Measurements from ENCODE around the gene UBL4B.

DNA sequence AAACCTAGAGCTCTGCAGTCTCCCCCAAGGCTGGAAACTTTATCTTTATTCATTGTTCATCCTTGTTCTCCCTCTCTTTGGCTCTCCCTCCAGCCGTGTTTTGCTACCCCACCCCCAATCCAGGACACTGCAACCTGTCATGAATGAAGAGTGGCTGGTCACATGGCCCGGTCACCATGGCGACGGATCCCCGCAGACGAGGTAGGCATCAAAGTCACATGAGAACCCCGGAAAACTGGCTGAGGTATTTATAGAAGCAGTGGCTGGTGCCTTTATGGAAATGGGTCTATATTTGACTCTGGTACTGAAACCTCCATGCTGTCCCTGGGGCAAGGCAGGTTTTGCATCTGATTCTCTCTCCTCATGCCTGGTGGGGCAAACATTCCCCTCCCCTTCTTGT, 24.7 kb downstream of the UBL4B start:
- no peak for TF ChIP-seq POLR2AphosphoS5 (IDR thresholded peaks at IDR 0.05)
- no peak for TF ChIP-seq POLR2A (IDR thresholded peaks at IDR 0.05)
